HepG2 (cell line): Measurements from ENCODE around the gene SCYGR5.

Experiments
- BCL6 ChIP-seq: IDR thresholded peaks from 2 replicates; pipeline ENCODE4 v1.6.1; 2016; ENCODE audit warnings: missing genetic modification reagents, missing compliant biosample characterization
- ELF1 ChIP-seq: sonication (generic); formaldehyde crosslinking; IDR thresholded peaks from 2 replicates; pipeline ENCODE4 v1.4.0; 2020; ENCODE audit warnings: missing genetic modification reagents
- HOXA7 ChIP-seq: sonication (generic); formaldehyde crosslinking; IDR thresholded peaks from 2 replicates; pipeline ENCODE4 v1.8.1; 2022; ENCODE audit warnings: mild to moderate bottlenecking, missing genetic modification reagents, moderate library complexity
- ZBTB3 ChIP-seq: sonication (generic); formaldehyde crosslinking; IDR thresholded peaks from 2 replicates; pipeline ENCODE4 v1.4.0; 2020; ENCODE audit warnings: low read depth, mild to moderate bottlenecking, moderate library complexity, missing genetic modification reagents, borderline replicate concordance
- ZNF83 ChIP-seq: sonication (generic); formaldehyde crosslinking; IDR thresholded peaks from 2 replicates; pipeline ENCODE4 v1.4.0; 2020; ENCODE audit warnings: missing genetic modification reagents, mild to moderate bottlenecking, borderline replicate concordance
- TF ChIP-seq, protein P1 (sequence below): sonication (generic); formaldehyde crosslinking; IDR thresholded peaks from 2 replicates; pipeline ENCODE4 v1.5.1; 2020; ENCODE audit warnings: mild to moderate bottlenecking, missing genetic modification reagents
- TF ChIP-seq, protein P2 (sequence below), 2 experiments: IDR thresholded peaks; 2 replicates each; pipeline ENCODE4 v1.6.1; 2011 to 2012; ENCODE audit warnings: low read length in 2 of 2, borderline replicate concordance in 1 of 2, low read depth in 1 of 2, mild to moderate bottlenecking in 1 of 2, moderate library complexity in 1 of 2
- TF ChIP-seq, protein P3 (sequence below): sonication (generic); formaldehyde crosslinking; conservative IDR thresholded peaks from 2 replicates; pipeline ENCODE4 v1.8.0; 2022; ENCODE audit warnings: mild to moderate bottlenecking, moderate library complexity, missing genetic modification reagents

DNA sequence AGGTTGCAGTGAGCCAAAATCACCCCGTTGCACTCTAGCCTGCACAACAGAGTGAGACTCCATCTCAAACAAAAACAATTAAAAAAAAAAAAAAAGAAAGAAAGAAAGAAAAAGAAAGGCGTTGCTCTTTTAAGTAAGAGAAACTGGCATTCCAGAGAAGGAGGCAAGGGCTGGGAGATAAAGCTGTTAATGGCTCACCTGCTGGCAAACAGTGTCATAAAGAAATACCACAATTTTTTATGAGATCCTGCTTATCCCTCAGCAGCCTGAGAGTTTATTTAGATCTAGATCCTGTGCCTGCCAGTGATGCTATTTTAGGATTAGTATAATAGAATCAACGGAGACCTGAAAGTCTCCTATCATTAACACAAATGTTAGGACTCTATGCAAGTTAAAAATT is 35.0 kb downstream of the SCYGR5 start:
- TF ChIP-seq ZNF83 (no peak), ZBTB3 (CRISPR knock-in tag) (no peak), ELF1 (no peak), HOXA7 (CRISPR knock-in tag) (no peak), BCL6 (CRISPR knock-in tag) (no peak)
- TF ChIP-seq, protein P1, sequence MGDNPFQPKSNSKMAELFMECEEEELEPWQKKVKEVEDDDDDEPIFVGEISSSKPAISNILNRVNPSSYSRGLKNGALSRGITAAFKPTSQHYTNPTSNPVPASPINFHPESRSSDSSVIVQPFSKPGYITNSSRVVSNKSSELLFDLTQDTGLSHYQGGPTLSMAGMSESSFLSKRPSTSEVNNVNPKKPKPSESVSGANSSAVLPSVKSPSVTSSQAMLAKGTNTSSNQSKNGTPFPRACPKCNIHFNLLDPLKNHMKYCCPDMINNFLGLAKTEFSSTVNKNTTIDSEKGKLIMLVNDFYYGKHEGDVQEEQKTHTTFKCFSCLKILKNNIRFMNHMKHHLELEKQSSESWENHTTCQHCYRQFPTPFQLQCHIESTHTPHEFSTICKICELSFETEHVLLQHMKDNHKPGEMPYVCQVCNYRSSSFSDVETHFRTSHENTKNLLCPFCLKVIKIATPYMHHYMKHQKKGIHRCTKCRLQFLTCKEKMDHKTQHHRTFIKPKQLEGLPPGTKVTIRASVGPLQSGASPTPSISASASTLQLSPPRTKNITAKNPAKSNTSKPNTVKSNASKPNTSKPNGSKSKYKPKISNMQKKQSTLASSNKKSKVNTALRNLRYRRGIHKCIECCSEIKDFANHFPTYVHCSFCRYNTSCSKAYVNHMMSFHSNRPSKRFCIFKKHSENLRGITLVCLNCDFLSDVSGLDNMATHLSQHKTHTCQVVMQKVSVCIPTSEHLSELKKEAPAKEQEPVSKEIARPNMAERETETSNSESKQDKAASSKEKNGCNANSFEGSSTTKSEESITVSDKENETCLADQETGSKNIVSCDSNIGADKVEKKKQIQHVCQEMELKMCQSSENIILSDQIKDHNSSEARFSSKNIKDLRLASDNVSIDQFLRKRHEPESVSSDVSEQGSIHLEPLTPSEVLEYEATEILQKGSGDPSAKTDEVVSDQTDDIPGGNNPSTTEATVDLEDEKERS (CRISPR knock-in tag), result no peak
- TF ChIP-seq, protein P2, sequence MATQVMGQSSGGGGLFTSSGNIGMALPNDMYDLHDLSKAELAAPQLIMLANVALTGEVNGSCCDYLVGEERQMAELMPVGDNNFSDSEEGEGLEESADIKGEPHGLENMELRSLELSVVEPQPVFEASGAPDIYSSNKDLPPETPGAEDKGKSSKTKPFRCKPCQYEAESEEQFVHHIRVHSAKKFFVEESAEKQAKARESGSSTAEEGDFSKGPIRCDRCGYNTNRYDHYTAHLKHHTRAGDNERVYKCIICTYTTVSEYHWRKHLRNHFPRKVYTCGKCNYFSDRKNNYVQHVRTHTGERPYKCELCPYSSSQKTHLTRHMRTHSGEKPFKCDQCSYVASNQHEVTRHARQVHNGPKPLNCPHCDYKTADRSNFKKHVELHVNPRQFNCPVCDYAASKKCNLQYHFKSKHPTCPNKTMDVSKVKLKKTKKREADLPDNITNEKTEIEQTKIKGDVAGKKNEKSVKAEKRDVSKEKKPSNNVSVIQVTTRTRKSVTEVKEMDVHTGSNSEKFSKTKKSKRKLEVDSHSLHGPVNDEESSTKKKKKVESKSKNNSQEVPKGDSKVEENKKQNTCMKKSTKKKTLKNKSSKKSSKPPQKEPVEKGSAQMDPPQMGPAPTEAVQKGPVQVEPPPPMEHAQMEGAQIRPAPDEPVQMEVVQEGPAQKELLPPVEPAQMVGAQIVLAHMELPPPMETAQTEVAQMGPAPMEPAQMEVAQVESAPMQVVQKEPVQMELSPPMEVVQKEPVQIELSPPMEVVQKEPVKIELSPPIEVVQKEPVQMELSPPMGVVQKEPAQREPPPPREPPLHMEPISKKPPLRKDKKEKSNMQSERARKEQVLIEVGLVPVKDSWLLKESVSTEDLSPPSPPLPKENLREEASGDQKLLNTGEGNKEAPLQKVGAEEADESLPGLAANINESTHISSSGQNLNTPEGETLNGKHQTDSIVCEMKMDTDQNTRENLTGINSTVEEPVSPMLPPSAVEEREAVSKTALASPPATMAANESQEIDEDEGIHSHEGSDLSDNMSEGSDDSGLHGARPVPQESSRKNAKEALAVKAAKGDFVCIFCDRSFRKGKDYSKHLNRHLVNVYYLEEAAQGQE (IDR thresholded peaks at IDR 0.05; ENCODE audit: borderline replicate concordance in 1 of 2, low read depth in 1 of 2, low read length in 2 of 2), result no peak
- TF ChIP-seq, protein P3, sequence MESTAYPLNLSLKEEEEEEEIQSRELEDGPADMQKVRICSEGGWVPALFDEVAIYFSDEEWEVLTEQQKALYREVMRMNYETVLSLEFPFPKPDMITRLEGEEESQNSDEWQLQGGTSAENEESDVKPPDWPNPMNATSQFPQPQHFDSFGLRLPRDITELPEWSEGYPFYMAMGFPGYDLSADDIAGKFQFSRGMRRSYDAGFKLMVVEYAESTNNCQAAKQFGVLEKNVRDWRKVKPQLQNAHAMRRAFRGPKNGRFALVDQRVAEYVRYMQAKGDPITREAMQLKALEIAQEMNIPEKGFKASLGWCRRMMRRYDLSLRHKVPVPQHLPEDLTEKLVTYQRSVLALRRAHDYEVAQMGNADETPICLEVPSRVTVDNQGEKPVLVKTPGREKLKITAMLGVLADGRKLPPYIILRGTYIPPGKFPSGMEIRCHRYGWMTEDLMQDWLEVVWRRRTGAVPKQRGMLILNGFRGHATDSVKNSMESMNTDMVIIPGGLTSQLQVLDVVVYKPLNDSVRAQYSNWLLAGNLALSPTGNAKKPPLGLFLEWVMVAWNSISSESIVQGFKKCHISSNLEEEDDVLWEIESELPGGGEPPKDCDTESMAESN (CRISPR knock-in tag), result no peak
